HG03064 (cell line): ENCODE data around the gene RABEP1.
A peak's percentile ranks its signal among the peaks of the same experiment; 100 is the strongest.
"Not testable (repeated sequence)": the region's sequence is repeated elsewhere in the genome, so short reads cannot be mapped to it uniquely, and the experiment has no call there.

Source experiments
- ATAC-seq: cut with Tn5 transposase; IDR thresholded peaks from one replicate; pipeline ENCODE4 v1.9.1; 2021; ENCODE audit warnings: low read depth; ENCODE audit not compliant: unreplicated experiment

Gene RABEP1

GRCh38 chr17:5281814-5282641 lies at the start of gene RABEP1:
RABEP1 (plus strand) TSS chr17:5282284; CDS start chr17:5282487, 203 bp downstream.
- peak; percentile 60 for ATAC-seq

- not testable (repeated sequence) for ATAC-seq
These were observed 48.6 kb upstream of the RABEP1 start for GRCh38 chr17:5233492-5233891.

- peak; percentile 47 for ATAC-seq
These were observed 47.2 kb upstream of the RABEP1 start, which contains the start of gene SCIMP for GRCh38 chr17:5234645-5235576. SCIMP (minus strand) TSS chr17:5234860; CDS start chr17:5234755, 105 bp downstream.

GRCh38 chr17:5236938-5237540 lies 45.0 kb upstream of the RABEP1 start:
- ATAC-seq = no peak

- no peak for ATAC-seq
These were observed 44.5 kb upstream of the RABEP1 start for GRCh38 chr17:5237541-5238016.

- no peak for ATAC-seq
These were observed 43.8 kb upstream of the RABEP1 start for GRCh38 chr17:5238333-5238732.

- not testable (repeated sequence) for ATAC-seq
These were observed 42.3 kb upstream of the RABEP1 start for GRCh38 chr17:5239769-5240168.

- no peak for ATAC-seq
These were observed 40.0 kb upstream of the RABEP1 start for GRCh38 chr17:5241861-5242671.

- no peak for ATAC-seq
These were observed 34.5 kb upstream of the RABEP1 start for GRCh38 chr17:5247621-5248020.

GRCh38 chr17:5248821-5249479 lies 33.1 kb upstream of the RABEP1 start:
- ATAC-seq = no peak

GRCh38 chr17:5249615-5250014 lies 32.5 kb upstream of the RABEP1 start:
- no peak for ATAC-seq

- no peak for ATAC-seq
These were observed 27.7 kb upstream of the RABEP1 start for GRCh38 chr17:5254414-5254813.

- ATAC-seq = no peak
These were observed 27.1 kb upstream of the RABEP1 start for GRCh38 chr17:5254903-5255521.

GRCh38 chr17:5257124-5257523 lies 25.0 kb upstream of the RABEP1 start:
- ATAC-seq = no peak

- no peak for ATAC-seq
These were observed 21.5 kb upstream of the RABEP1 start for GRCh38 chr17:5260542-5260941.

GRCh38 chr17:5262416-5262991 lies 19.6 kb upstream of the RABEP1 start:
- ATAC-seq = no peak

- no peak for ATAC-seq
These were observed 18.6 kb upstream of the RABEP1 start for GRCh38 chr17:5263441-5263840.

- no peak for ATAC-seq
These were observed 17.2 kb upstream of the RABEP1 start for GRCh38 chr17:5264893-5265292.
